Activated CD4-positive, alpha-beta T cell treated with anti-CD3 and anti-CD28 coated beads, Interleukin-2, amount 10 ng/mL, durations not matched to agents 7 days and 5 days (primary cell): Measurements from ENCODE around the gene NBPF12. TPM values are rescaled to one million over a fixed set of nuclear protein-coding genes. Genes with fewer than 3 reads are reported as not detected.
A peak's percentile ranks its signal among the peaks of the same experiment; 100 is the strongest.
"Not testable (repeated sequence)": the region's sequence is repeated elsewhere in the genome, so short reads cannot be mapped to it uniquely, and the experiment has no call there.

ENCODE experiments used
- CTCF ChIA-PET: fragments of 350-600 bp; sonication (Branson Sonifier 250); formaldehyde crosslinking; loops from one replicate; lab custom pipeline; 2021; ENCODE audit warnings: antibody characterized with exemption; lab: Charles Lee
- POLR2A ChIA-PET: fragments of 350-600 bp; sonication (Branson Sonifier 250); formaldehyde crosslinking; loops from one replicate; lab custom pipeline; 2021; ENCODE audit warnings: antibody characterized with exemption; lab: Charles Lee
- DNase-seq: peaks from one replicate; pipeline ENCODE4 v3.0.0-alpha.2; 2020
- H3K27ac Mint-ChIP-seq: one replicate; pipeline ENCODE4 v1.8.0; 2021; ENCODE audit warnings: mild to moderate bottlenecking, moderate library complexity, mixed read lengths
- H3K27me3 Mint-ChIP-seq: one replicate; pipeline ENCODE4 v1.8.0; 2021; ENCODE audit warnings: mixed read lengths
- H3K36me3 Mint-ChIP-seq: one replicate; pipeline ENCODE4 v1.8.0; 2021; ENCODE audit warnings: low read depth, mixed read lengths
- H3K4me1 Mint-ChIP-seq: one replicate; pipeline ENCODE4 v1.8.0; 2021; ENCODE audit warnings: mixed read lengths
- H3K4me3 Mint-ChIP-seq: one replicate; pipeline ENCODE4 v1.8.0; 2021; ENCODE audit warnings: mild to moderate bottlenecking, moderate library complexity, mixed read lengths
- H3K9me3 Mint-ChIP-seq: one replicate; pipeline ENCODE4 v1.8.0; 2021; ENCODE audit warnings: mixed read lengths
- total RNA-seq, 2 experiments: library from RNA; stranded (reverse); gene quantifications; one replicate each; pipeline ENCODE4 v1.2.3, GENCODE V29; 2021

Gene NBPF12
- total RNA-seq, 2 experiments from 2014 or later: 18.0 to 19.0 TPM

- POLR2A ChIA-PET, CTCF ChIA-PET, H3K36me3 Mint-ChIP-seq, H3K9me3 Mint-ChIP-seq, H3K27me3 Mint-ChIP-seq: not testable (repeated sequence)
- DNase-seq: peak; percentile 18
- Mint-ChIP-seq H3K27ac (peak overlapping the region; percentile 98), H3K4me1 (peaks cover 18% of the 10 kb centered on the region), H3K4me3 (peak overlapping the region; percentile 95)
Measured at GRCh38 chr1:146938927-146939786, 1.0 kb downstream of the NBPF12 start.

GRCh38 chr1:146940293-146940692 lies 2.2 kb downstream of the NBPF12 start:
- H3K27me3 Mint-ChIP-seq, DNase-seq, POLR2A ChIA-PET, H3K36me3 Mint-ChIP-seq, H3K9me3 Mint-ChIP-seq, H3K4me3 Mint-ChIP-seq, H3K27ac Mint-ChIP-seq, CTCF ChIA-PET: not testable (repeated sequence)
- peaks cover 13% of the 10 kb centered on the region for H3K4me1 Mint-ChIP-seq

GRCh38 chr1:146943342-146943886 lies 5.3 kb downstream of the NBPF12 start:
- H3K4me3 Mint-ChIP-seq, H3K36me3 Mint-ChIP-seq, H3K27ac Mint-ChIP-seq, H3K27me3 Mint-ChIP-seq, POLR2A ChIA-PET, H3K9me3 Mint-ChIP-seq, DNase-seq, CTCF ChIA-PET: not testable (repeated sequence)
- peaks cover 11% of the 10 kb centered on the region for H3K4me1 Mint-ChIP-seq

- DNase-seq, POLR2A ChIA-PET, H3K27ac Mint-ChIP-seq, H3K4me1 Mint-ChIP-seq, H3K27me3 Mint-ChIP-seq, H3K4me3 Mint-ChIP-seq, CTCF ChIA-PET, H3K36me3 Mint-ChIP-seq, H3K9me3 Mint-ChIP-seq: not testable (repeated sequence)
Measured at GRCh38 chr1:146948127-146948526, 10.0 kb downstream of the NBPF12 start.

- DNase-seq, H3K4me3 Mint-ChIP-seq, H3K4me1 Mint-ChIP-seq, H3K27me3 Mint-ChIP-seq, H3K27ac Mint-ChIP-seq, POLR2A ChIA-PET, H3K9me3 Mint-ChIP-seq, CTCF ChIA-PET: not testable (repeated sequence)
- H3K36me3 Mint-ChIP-seq: peaks cover 10% of the 10 kb centered on the region
Measured at GRCh38 chr1:146964340-146964739, 26.2 kb downstream of the NBPF12 start.

- DNase-seq, H3K27ac Mint-ChIP-seq, H3K4me1 Mint-ChIP-seq, H3K9me3 Mint-ChIP-seq, H3K27me3 Mint-ChIP-seq, POLR2A ChIA-PET, H3K4me3 Mint-ChIP-seq, CTCF ChIA-PET: not testable (repeated sequence)
- peaks cover 12% of the 10 kb centered on the region for H3K36me3 Mint-ChIP-seq
Measured at GRCh38 chr1:146966351-146966750, 28.2 kb downstream of the NBPF12 start.

- H3K27me3 Mint-ChIP-seq, H3K27ac Mint-ChIP-seq, H3K4me1 Mint-ChIP-seq, H3K9me3 Mint-ChIP-seq, DNase-seq, POLR2A ChIA-PET, CTCF ChIA-PET, H3K4me3 Mint-ChIP-seq: not testable (repeated sequence)
- peaks cover 12% of the 10 kb centered on the region for H3K36me3 Mint-ChIP-seq
Measured at GRCh38 chr1:146970656-146971055, 32.5 kb downstream of the NBPF12 start.

GRCh38 chr1:146972681-146973080 lies 34.6 kb downstream of the NBPF12 start:
- H3K4me3 Mint-ChIP-seq, CTCF ChIA-PET, DNase-seq, POLR2A ChIA-PET, H3K9me3 Mint-ChIP-seq, H3K27me3 Mint-ChIP-seq, H3K27ac Mint-ChIP-seq, H3K4me1 Mint-ChIP-seq: not testable (repeated sequence)
- peaks cover 12% of the 10 kb centered on the region for H3K36me3 Mint-ChIP-seq

- H3K27ac Mint-ChIP-seq, H3K4me1 Mint-ChIP-seq, POLR2A ChIA-PET, CTCF ChIA-PET, H3K9me3 Mint-ChIP-seq, H3K4me3 Mint-ChIP-seq, H3K27me3 Mint-ChIP-seq, DNase-seq: not testable (repeated sequence)
- H3K36me3 Mint-ChIP-seq: peaks cover 17% of the 10 kb centered on the region
Measured at GRCh38 chr1:146985855-146986254, 47.7 kb downstream of the NBPF12 start.

GRCh38 chr1:146986450-146986849 lies 48.3 kb downstream of the NBPF12 start:
- CTCF ChIA-PET, H3K9me3 Mint-ChIP-seq, H3K4me1 Mint-ChIP-seq, H3K27ac Mint-ChIP-seq, H3K27me3 Mint-ChIP-seq, POLR2A ChIA-PET, H3K4me3 Mint-ChIP-seq, DNase-seq: not testable (repeated sequence)
- peaks cover 15% of the 10 kb centered on the region for H3K36me3 Mint-ChIP-seq

GRCh38 chr1:146987502-146987901 lies 49.4 kb downstream of the NBPF12 start:
- H3K4me3 Mint-ChIP-seq, H3K27me3 Mint-ChIP-seq, H3K9me3 Mint-ChIP-seq, H3K4me1 Mint-ChIP-seq, DNase-seq, POLR2A ChIA-PET, CTCF ChIA-PET: not testable (repeated sequence)
- H3K27ac Mint-ChIP-seq: peak overlapping the region; percentile 4
- H3K36me3 Mint-ChIP-seq: peaks cover 14% of the 10 kb centered on the region

GRCh38 chr1:146989455-146989854 lies 51.3 kb downstream of the NBPF12 start:
- peaks cover 18% of the 10 kb centered on the region for H3K36me3 Mint-ChIP-seq
- H3K4me1 Mint-ChIP-seq, CTCF ChIA-PET, H3K27me3 Mint-ChIP-seq, H3K27ac Mint-ChIP-seq, H3K9me3 Mint-ChIP-seq, POLR2A ChIA-PET, H3K4me3 Mint-ChIP-seq, DNase-seq: not testable (repeated sequence)

- H3K4me3 Mint-ChIP-seq, H3K36me3 Mint-ChIP-seq, H3K27ac Mint-ChIP-seq, DNase-seq, H3K4me1 Mint-ChIP-seq, POLR2A ChIA-PET, CTCF ChIA-PET: not testable (repeated sequence)
- H3K9me3 Mint-ChIP-seq: peaks cover 12% of the 10 kb centered on the region
- H3K27me3 Mint-ChIP-seq: peaks cover 13% of the 10 kb centered on the region
Measured at GRCh38 chr1:147008495-147008894, 70.4 kb downstream of the NBPF12 start.
